K562 treated with DMSO at 1 percent for 24 hours (cell line): ENCODE results near the gene PCDHGB1. TPM values are rescaled to one million over a fixed set of nuclear protein-coding genes. Genes with fewer than 3 reads are reported as not detected.

ENCODE experiments used
- total RNA-seq: library from RNA; unstranded; fragments of 300-600 nt; gene quantifications from 2 replicates; pipeline ENCODE4 v1.2.3, GENCODE V29; 2022; ENCODE audit warnings: low read depth; ENCODE audit not compliant: insufficient read depth

The PCDHGB1 gene
- total RNA-seq, 1 experiment from 2014 or later: 0.52 TPM

DNA sequence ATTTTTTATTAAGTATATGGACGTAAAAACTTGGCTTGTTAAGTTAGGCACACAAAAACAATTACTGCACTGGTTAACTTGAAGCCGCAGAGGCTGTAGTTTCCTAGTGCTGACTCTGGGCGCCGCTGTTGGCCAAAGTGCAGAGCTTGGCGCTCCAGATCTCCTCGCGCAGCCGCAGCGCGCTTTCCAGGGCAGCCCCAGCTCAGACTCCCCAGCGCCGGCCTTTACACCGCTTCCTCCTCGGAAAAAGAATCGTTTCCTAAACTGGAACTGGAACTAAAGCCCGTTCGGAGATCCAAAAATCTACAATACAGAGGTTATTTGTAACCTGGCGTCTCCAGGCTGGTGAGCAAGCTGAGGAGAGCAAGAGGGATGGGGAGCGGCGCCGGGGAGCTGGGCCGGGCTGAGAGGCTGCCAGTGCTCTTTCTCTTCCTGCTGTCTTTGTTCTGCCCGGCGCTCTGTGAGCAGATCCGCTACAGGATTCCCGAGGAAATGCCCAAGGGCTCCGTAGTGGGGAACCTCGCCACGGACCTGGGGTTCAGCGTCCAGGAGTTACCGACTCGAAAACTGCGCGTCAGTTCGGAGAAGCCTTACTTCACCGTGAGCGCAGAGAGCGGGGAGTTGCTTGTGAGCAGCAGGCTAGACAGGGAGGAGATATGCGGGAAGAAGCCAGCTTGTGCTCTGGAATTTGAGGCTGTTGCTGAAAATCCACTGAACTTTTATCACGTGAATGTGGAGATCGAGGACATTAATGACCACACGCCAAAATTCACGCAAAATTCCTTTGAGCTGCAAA, 48.1 kb downstream of the PCDHGB1 start, which contains the start of gene PCDHGB5:
Gene PCDHGB5 (plus strand): TSS at position 192 of the 796 bp plus-strand sequence. CDS start 181 bp downstream, at position 373.

Other genes starting within 250 kb of the PCDHGB1 start
- 0.31 and 0.35 TPM in 2 replicates for gene PCDHB3, start 249.6 kb upstream of the PCDHGB1 start, total RNA-seq
- gene PCDHB4, start 228.3 kb upstream of the PCDHGB1 start, total RNA-seq: 0.08 TPM in 1 of 2 replicates, not detected in the other
- gene PCDHB5, start 214.9 kb upstream of the PCDHGB1 start, total RNA-seq: 0.23 TPM in 1 of 2 replicates, not detected in the other
- not detected in 2 replicates for gene PCDHB6, start 200.0 kb upstream of the PCDHGB1 start, total RNA-seq
- 0.06 TPM in 1 of 2 replicates, not detected in the other for gene PCDHB7, start 177.5 kb upstream of the PCDHGB1 start, total RNA-seq
- 0.09 TPM in 1 of 2 replicates, not detected in the other for gene PCDHB8, start 172.3 kb upstream of the PCDHGB1 start, total RNA-seq
- not detected in 2 replicates for gene PCDHB16, start 167.7 kb upstream of the PCDHGB1 start, total RNA-seq
- gene PCDHB9, start 162.9 kb upstream of the PCDHGB1 start, total RNA-seq: not detected in 2 replicates
- not detected in 2 replicates for gene PCDHB10, start 157.7 kb upstream of the PCDHGB1 start, total RNA-seq
- gene PCDHB11, start 150.5 kb upstream of the PCDHGB1 start, total RNA-seq: 0.13 TPM in 1 of 2 replicates, not detected in the other
- not detected in 2 replicates for gene PCDHB12, start 141.4 kb upstream of the PCDHGB1 start, total RNA-seq
- 0.16 and 0.22 TPM in 2 replicates for gene PCDHB13, start 136.2 kb upstream of the PCDHGB1 start, total RNA-seq
- 0.21 TPM in 1 of 2 replicates, not detected in the other for gene PCDHB14, start 126.8 kb upstream of the PCDHGB1 start, total RNA-seq
- gene PCDHB15, start 104.7 kb upstream of the PCDHGB1 start, total RNA-seq: 0.35 and 0.52 TPM in 2 replicates
- not detected in 2 replicates for gene SLC25A2, start 46.0 kb upstream of the PCDHGB1 start, total RNA-seq
- gene TAF7, start 29.3 kb upstream of the PCDHGB1 start, total RNA-seq: 95.8 and 97.2 TPM in 2 replicates
- gene PCDHGA1, start 19.6 kb upstream of the PCDHGB1 start, total RNA-seq: 0.16 and 0.29 TPM in 2 replicates
- gene PCDHGA2, start 11.3 kb upstream of the PCDHGB1 start, total RNA-seq: 0.54 and 0.63 TPM in 2 replicates
- gene PCDHGA3, start 6.3 kb upstream of the PCDHGB1 start, total RNA-seq: 0.50 and 0.89 TPM in 2 replicates
- 0.52 and 1.2 TPM in 2 replicates for gene PCDHGA4, start 4.9 kb downstream of the PCDHGB1 start, total RNA-seq
- gene PCDHGB2, start 9.9 kb downstream of the PCDHGB1 start, total RNA-seq: 0.51 and 0.63 TPM in 2 replicates
- 0.22 and 0.44 TPM in 2 replicates for gene PCDHGA5, start 14.1 kb downstream of the PCDHGB1 start, total RNA-seq
- 0.51 and 0.56 TPM in 2 replicates for gene PCDHGB3, start 20.1 kb downstream of the PCDHGB1 start, total RNA-seq
- 0.27 and 0.39 TPM in 2 replicates for gene PCDHGA6, start 23.8 kb downstream of the PCDHGB1 start, total RNA-seq
- 0.37 TPM in 2 replicates for gene PCDHGA7, start 32.6 kb downstream of the PCDHGB1 start, total RNA-seq
- gene PCDHGB4, start 37.6 kb downstream of the PCDHGB1 start, total RNA-seq: 0.12 and 0.16 TPM in 2 replicates
- 0.43 and 0.49 TPM in 2 replicates for gene PCDHGA8, start 42.5 kb downstream of the PCDHGB1 start, total RNA-seq
- gene PCDHGB5, start 47.8 kb downstream of the PCDHGB1 start, total RNA-seq: 0.42 and 0.75 TPM in 2 replicates
- 0.17 TPM in 1 of 2 replicates, not detected in the other for gene PCDHGA9, start 52.7 kb downstream of the PCDHGB1 start, total RNA-seq
- 0.16 and 0.27 TPM in 2 replicates for gene PCDHGB6, start 57.9 kb downstream of the PCDHGB1 start, total RNA-seq
- 0.07 TPM in 1 of 2 replicates, not detected in the other for gene PCDHGA10, start 62.9 kb downstream of the PCDHGB1 start, total RNA-seq
- not detected in 2 replicates for gene PCDHGB7, start 67.6 kb downstream of the PCDHGB1 start, total RNA-seq
- 0.15 TPM in 1 of 2 replicates, not detected in the other for gene PCDHGA11, start 71.0 kb downstream of the PCDHGB1 start, total RNA-seq
- gene PCDHGA12, start 80.4 kb downstream of the PCDHGB1 start, total RNA-seq: 0.06 TPM in 1 of 2 replicates, not detected in the other
- not detected in 2 replicates for gene PCDHGC3, start 125.9 kb downstream of the PCDHGB1 start, total RNA-seq
- not detected in 2 replicates for gene PCDHGC4, start 134.9 kb downstream of the PCDHGB1 start, total RNA-seq
- gene PCDHGC5, start 139.0 kb downstream of the PCDHGB1 start, total RNA-seq: not detected in 2 replicates